Posterior cingulate gyrus (tissue), 11 donors: Measurements from ENCODE around the gene OPCML.

ENCODE experiments used
- DNase-seq, 10 donors: peaks; one replicate each; pipeline versions ENCODE4 v3.0.0 to v3.0.0-alpha.2; 2020 to 2021; ENCODE audit warnings: mixed read lengths in 3 of 10
- intact Hi-C: fragments of 100-400 bp; cut with DNase I; formaldehyde crosslinking; loops from one replicate; pipeline ENCODE4 v1.15.1; 2023

The OPCML gene

DNA sequence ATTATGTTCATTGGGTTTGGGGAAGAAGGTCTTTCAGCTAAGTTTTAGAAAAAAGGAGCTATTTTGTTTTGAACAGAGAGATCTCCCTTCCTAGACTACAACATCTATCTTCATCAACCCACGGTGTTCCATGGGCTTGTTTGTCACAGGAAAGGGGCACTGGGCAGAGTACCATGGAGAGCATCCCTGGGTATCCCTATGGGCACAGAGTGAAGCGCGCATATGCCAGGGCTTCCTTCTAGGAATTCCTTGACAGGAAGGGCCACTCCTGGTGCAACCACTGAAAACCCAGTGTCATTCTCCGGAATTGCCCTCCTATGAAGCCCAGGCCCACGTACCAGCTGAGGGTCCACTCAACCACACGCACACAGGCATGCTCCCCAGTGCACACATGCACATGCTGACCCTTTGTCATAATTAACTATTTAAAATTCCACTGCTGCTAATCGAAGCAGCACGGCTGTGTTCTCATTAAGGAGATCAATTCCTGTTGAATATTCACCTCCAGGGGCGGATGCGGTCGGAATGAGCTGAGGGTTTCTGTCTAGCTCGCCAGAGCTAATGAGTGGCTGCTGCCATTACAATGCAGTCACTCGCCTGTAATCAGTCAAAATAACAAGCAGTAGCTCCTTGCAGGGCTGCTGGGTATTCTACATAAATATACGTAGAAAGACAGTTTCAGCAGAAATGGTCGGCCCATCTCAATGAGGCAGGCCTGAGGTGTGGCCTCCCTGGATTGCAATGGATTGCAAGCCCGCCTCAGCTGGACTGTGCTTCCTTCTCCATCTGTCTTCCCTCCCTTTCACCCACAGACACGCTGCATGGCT is 512.5 kb downstream of the OPCML start:
- intact Hi-C loops, result no loop called here
- no peak for DNase-seq

DNA sequence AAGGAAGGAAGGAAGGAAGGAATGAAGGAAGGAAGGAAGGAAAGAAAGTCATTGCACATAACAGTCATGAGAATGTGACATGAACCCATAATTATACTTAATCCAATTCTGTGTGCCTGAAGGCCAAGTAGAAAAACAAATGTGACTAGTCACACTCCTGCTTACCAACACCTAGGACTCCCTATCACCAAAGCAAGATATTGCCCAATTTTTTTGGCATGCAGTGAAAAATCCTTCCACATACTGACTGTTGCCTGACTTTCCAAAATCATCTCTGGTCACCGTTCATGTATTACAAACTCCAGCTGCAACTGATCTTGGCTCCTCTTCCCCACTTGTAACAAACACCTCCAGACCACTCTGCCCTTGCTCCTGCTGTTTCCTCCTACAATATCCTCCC is 516.8 kb downstream of the OPCML start:
- intact Hi-C loops, result no loop called here

DNA sequence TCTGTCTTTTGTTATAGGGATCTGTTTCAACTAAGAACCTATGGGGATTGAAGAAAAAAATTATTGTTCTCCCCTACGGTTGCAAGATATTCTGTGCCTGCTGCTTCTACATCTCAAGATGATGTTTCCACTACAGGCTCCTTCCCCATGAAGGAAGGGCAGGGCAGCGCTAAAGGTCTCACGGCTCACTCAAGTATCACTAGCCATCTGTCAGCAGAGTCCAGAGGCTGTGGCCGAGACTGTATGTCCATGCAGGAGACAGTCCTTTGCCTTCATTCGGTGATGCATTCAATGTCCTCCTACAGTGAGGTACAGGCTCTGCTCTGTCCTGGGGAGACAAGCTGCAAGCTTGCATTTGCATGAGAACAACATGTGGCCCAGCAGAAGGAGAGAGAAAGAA is 518.0 kb downstream of the OPCML start:
- intact Hi-C loops, result no loop called here

More for the DNA sequence above, 516.8 kb downstream of the OPCML start:
- DNase-seq, result no peak

DNA sequence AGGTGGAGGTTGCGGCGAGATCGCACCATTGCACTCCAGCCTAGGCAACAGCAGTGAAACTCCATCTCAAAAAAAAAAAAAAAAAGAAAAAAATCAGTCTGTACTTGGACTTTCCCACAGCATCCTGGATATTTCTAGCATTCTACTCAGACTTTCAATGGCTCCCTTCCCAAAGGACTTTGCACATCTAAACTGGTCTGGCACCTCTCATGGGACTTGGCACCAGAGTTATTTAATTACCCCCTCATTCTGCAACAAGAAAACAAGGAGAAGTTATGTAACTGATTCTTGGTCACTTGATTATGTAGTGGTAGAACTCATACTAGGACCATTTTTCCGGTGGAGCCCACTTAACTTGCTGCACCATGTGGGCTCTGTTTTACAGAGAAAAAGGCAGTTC is 519.5 kb downstream of the OPCML start:
- intact Hi-C loops, result no loop called here
- no peak for DNase-seq

More for the DNA sequence above, 518.0 kb downstream of the OPCML start:
- no peak for DNase-seq

DNA sequence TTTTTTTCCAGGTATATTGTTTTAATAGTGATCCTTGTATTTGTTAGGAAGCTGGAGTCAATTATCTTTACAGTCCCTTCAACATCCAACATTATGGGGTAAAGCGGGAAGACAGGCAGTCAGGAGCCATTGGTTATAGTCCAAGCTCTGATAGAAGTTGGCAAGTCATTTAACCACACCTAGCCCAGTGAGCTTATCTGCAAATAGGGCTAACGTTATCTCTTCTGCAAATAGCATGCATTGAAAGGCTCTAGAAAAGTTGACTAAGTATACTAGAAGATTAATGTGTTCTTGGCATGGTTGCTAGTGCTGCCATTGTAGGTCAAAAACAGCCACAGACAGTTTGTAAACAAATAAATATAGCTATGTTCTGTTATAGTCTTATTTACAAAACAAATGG is 520.7 kb downstream of the OPCML start:
- DNase-seq, result no peak
- intact Hi-C loops, result no loop called here

DNA sequence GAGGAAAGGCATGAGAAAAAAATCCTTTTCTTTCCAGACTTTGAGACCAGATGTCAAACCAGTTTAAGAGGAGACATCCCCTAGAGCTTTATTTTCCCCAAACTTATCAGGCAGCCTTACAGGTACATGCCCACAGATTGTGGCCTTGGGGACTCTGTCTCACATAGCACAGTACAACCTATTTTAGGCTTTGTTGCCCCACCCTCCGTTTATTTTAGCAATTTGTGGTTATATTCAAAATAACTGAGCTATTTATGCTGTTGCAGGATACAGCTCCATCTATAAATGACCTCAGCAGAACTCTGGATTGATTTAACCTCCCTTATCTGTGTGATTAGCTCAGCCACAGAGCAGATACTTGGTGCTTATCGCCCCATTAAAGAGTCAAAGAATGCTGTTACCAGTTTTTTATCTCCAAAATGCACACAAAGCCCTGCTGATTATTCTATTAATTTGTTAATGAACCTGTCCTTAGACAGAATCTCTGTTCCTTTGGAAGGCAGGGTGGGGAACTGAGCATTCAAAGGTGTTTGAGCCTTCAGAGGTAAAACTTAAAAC is 525.2 kb downstream of the OPCML start:
- no peak for DNase-seq
- intact Hi-C loops, result no loop called here

DNA sequence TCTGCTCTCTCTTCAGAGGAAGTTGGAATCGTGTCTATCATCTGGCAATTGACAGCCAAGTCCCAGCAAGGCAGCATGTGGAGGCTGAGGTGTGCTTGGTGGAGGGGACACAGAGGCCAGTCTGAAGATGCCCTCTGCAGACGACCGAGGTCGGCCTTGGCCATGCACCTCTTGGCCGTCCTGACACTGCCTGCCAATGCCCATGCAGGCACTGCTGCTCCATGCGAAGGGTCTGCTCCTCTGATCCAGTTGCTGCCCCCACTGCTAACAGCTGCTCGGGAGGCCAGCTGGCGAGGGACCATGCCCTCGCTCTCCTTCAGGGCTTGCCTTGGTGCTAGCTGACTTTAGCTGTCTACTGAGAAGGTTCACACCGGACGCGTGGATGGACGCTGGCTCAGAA is 527.9 kb downstream of the OPCML start:
- no peak for DNase-seq
- intact Hi-C loops, result no loop called here

DNA sequence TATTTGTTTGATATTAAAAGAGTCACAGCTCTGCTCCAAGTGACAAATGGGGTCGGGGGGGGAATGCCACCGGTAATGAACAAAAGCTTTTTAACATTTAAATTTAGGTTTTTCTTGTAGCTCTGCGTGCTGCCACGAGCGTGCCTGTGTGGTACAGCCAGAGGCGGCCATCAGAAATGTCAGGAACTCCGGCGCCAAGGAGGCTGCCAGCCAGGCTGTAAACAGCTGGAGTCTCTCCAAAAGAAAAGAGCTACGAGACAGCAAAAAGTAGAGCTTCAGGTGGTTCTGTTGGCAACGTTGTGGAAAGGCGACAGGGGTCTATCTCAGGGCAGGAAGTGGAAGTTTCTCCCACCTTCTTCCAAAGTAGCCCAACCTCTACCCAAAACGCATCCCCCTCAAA is 532.8 kb downstream of the OPCML start:
- intact Hi-C loops, result no loop called here
- no peak for DNase-seq

DNA sequence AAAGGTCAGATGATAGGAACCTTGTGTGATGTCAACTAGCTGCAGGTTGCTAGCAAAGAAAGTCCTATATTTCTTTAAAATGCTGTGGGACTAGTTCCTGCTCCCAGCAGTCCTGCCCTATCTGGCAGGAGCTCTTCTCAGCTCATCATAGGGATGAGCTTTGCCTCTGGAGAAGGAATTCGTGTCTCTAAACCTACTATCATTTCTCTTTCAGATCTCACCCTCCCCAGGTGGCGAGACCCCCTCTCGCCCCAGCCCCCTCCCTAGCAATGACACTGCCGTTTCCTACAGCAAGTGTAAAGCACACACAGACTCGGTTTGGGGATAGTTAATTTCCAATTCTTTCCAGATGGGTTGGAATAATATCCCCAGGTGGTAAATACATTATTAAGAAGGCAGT is 533.3 kb downstream of the OPCML start:
- intact Hi-C loops, result no loop called here
- no peak for DNase-seq

DNA sequence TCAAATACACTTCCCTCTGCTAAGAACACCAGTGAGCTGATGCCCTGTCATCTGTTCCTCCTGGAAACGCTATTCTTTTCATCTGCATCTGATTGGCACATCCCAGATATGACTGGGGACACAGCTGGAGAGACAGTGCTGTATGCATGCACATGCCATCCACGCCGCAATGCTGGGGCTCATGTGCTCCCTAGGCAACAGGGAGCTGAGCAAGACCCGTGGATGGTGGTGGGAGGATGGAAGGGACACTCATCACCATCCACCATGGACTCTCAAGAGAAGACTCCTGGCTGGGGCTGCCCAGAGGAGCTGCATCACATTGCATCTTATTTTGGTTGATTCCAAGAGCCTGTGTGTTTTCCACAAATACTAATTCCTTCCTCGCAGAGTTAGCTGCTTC is 534.9 kb downstream of the OPCML start:
- peak in 3 of 10 donors; percentile 39 to 86 (median 74) for DNase-seq
- intact Hi-C loops, result no loop called here

DNA sequence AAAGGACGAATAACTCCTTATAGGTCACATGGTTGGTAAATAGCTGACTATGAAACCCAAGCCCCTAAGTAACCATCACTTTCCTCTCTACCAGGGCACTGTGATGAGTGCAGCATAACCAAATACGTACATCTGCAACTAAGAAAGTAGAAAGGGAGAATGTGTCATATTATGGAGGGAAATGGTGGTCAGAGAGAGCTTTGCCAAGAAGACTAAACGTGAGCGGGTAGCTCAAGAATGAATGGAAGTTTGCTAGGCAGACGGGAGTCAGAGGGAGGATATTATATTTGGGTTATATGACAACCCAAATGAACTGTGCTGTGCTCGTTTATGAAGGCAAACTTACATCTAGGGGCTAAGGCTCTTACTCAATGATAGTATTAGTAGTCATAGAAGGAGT is 537.3 kb downstream of the OPCML start:
- intact Hi-C loops, result no loop called here
- DNase-seq, result no peak

DNA sequence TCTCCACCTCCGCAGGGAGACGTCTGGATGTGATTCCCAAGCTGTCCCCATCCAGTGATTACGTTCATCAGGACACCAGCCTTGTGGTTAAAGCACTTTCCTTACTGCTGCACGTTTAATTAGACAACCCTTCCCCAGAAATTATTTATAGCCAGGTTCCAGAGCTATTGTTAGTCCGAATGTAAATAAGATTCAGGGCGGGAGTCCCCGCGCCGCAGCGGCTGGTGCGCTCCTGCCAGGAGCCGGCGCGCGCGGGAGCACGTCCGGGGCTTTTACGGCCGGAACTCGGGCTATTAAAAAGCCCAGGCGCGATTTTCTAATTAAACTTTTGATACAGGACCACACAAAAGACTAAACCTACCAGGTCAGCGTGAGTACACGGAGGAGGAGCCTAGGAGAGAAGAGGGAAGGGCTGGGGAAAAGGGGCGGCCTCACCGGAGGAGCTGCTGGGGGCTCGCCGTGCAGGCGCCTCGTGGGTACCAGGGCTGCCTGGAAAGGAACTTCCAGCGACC is 538.3 kb downstream of the OPCML start:
- DNase-seq, result peak in 4 of 10 donors; percentile 21 to 76 (median 34)
- intact Hi-C loops, result no loop called here

DNA sequence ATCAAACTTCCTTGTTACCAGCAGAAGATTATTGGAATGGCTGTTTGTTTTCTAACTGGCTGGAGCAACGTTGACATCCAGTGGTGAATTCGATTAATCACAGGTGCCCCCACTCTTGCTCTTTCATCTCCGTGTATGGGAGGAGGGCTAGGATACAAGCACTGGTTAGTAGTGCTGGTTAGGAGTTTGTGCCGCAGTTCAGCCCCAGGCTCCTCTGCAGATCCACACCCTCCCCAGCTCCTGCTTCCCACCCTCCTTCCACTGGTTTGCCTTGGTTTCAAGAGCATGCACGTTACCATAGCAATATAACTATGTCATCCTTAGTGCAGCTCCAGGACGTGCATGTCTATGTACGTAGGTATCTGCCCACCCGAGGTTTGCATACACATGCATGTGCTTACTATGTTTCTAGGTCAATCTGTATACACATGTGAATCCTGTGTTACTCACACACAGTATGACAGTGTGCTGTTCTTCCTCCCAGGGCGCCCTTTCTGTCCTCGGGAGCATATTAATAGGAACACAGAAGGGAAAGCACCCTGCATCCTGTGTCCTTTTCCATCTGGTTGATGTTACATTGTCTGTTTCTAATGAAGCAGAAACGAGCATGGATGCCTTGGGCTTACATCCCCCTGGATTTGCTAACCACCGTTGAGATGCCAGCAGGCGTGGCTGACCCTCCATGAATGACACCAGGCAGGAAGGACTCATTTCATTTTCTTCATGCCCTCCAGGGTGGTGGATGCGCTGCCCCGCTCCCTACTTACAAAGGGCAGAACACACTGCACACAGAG is 539.3 kb downstream of the OPCML start:
- DNase-seq, result peak in 2 of 10 donors; percentile 38 to 75
- intact Hi-C loops, result loop anchor here (1.0 kb wide), 1 partner anchor 51 kb away; no protein-coding TSS in a partner anchor

DNA sequence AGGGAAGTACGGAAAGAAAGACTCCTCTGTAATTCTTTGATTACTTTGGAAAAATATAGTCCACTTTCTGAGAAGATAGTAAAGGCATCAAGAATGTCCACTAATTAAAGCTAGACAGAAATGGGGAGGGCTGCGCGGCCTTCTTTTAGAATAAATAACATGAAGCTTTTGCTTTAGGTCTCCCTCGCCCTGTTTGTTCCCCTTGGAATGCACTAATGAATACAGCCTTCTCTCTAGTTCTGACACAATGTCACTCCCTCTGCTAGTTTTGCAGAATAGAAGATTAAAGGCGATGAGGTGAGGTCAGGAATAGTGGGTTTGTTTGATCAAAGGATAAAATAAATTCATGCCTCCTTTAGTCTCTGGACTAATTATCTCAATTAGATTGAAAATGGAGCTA is 543.9 kb downstream of the OPCML start:
- no peak for DNase-seq
- intact Hi-C loops, result no loop called here

DNA sequence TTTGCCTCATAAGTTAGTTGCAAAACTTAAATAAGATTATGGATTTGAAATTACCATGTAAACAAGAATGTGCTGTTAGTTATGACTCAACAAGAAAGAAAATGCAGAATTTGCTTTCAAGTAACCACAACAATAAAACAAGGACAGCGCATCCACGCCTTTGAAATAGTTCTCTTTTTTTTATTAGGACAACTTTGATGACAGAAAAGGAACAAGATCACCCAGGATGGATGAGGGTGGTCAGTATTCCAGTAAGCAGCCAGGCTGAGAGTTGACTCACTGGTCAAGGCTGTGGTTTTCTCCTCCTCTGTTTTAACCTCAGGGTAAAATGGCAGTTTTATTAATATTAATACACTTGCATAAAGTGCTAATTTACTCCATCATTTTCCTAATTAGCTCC is 544.4 kb downstream of the OPCML start:
- no peak for DNase-seq
- intact Hi-C loops, result no loop called here

DNA sequence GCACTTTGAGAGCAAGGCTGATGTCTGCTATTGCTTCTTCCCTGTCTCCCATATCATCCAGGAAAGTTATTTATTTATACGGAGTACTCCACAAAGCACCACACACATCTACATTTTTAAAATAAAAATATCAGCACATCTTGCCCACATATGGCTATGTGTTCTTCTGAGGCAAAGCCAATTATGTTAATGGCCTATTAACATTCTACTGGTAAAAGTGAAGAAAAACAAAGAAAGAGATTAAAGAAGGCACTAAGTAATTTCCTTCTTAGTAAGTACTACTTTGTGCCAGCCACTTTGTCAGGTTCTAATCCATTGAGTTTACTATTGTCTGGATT is 548.7 kb downstream of the OPCML start:
- no peak for DNase-seq
- intact Hi-C loops, result no loop called here

DNA sequence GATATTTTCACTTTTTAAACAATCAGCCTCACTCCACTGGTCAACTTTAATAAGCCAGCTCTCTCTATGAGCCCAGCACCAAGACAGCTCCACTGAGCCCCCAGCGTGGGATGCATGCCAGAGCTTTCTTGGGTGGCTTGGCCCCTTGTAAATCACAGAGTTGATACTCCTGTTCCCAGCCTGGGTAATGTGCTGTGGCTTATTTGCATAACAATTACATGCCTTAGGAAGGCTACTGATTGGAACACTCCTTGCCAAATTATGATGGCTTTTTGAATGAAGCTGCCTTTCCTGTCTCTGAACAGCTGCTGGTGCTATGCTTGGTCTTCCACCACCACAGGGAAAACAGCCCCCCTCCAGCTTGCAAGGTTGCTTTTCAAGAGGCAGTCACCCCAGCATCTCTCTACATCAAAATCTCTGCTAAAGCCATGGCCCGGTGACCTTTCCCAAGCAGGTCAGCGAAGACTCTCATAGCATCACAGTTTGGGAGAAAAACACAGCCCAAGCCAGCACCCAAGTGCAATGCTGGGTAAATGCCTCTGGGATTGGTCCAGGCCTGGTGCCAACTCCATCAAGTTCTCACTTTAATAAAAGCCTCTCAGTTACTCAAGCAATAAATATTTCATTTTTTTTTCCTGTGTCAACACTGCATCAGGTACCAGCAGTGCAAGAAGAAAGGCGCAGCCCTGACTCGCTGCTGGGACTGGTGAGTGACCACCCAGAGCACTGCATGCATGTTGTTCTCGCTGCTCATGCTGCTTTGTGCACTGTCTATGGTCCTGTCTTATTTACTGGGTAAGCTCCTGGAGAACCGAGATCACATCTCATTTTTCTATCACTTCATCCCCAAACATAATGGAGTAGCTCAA is 549.3 kb downstream of the OPCML start:
- intact Hi-C loops, result no loop called here
- DNase-seq, result no peak

DNA sequence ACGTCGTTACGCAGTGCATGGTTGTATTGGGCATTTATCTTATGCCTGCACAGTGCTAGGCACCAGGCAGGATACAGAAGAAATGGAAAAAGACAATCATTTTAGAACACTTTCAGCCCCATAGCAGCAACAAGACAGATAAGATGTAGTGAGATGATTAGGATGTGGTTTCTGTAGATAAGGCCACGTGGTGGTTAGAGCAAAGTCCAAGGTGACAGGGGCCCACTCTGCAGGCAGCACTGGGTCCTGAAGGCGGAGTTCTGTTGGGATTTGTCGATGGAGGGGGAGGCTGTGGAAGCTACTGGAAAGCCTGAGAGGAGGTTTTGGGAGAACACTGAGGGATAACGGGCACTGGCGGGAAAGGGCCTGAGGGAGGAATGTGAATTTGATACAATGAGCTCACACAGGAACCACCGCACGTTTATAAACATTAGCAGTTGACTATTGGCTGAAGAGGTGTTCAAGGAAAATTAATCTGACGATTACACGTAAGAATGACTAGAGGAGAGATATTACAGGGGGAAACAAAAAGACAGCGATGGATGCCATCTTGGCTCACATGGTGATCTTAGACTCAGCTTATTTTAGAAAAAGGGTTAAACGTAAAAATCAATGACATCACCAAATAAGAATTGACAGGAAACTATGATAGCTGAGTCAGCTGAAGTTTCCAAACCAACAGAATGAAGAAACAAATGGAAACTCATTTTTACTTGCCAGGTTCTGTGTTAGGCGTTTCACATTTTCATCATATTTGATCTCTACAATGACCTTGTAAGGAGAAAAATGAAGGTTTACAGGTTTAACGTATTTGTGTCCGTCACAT is 551.0 kb downstream of the OPCML start:
- intact Hi-C loops, result no loop called here
- no peak for DNase-seq

DNA sequence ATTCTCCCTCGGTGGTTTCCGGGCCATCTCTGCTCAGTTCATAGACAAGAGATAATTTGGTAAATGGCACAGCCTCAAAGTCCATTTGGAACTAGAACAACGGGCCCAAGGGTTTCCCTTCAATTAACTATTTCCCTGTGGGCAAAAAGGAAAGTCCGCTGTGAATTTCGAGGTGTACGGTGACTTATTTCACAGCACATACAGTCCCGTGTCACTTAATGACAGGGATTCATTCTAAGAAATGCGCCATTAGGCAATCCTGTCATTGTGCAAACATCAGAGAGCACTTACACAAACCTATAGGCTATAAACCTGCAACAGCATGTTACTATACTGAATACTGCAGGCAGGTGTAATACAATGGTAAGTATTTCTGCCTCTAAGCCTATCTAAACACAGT is 551.6 kb downstream of the OPCML start:
- DNase-seq, result no peak
- intact Hi-C loops, result no loop called here

DNA sequence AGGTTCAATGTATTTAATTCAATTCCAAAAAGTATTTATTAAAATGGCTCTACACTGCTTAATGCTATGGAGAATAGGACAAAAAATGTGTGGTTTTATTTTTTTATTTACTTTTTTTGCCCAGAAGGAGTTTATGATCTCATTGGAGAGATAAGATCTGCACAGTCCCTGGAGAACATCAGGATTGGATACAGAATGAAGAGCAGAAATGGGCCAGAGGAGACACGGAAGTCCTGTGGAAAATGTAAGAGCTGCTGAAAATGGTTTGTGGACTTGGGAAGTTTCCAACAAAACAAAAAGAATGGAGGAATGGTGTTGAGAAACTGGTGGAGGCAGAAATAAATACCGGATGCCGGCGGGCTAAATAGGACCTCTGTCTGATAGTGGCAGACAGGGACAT is 554.6 kb downstream of the OPCML start:
- intact Hi-C loops, result no loop called here
- no peak for DNase-seq
